GM12865 (cell line): Measurements from ENCODE around the gene NDUFA8.

ENCODE experiments used
- DNase-seq: peaks from one replicate; pipeline ENCODE4 v3.0.0; 2010; ENCODE audit warnings: low read depth
- H3K4me3 ChIP-seq: 2 replicates; pipeline ENCODE4 v1.5.1; 2011; ENCODE audit warnings: mild to moderate bottlenecking, low read depth, low read length, control low read depth
- TF ChIP-seq, protein P1 (sequence below): IDR thresholded peaks from 2 replicates; pipeline ENCODE4 v1.5.1; 2011; ENCODE audit warnings: low read length, control low read depth, low read depth, inconsistent platforms; ENCODE audit not compliant: insufficient read depth; ENCODE audit errors: missing control alignments

NDUFA8 gene

DNA sequence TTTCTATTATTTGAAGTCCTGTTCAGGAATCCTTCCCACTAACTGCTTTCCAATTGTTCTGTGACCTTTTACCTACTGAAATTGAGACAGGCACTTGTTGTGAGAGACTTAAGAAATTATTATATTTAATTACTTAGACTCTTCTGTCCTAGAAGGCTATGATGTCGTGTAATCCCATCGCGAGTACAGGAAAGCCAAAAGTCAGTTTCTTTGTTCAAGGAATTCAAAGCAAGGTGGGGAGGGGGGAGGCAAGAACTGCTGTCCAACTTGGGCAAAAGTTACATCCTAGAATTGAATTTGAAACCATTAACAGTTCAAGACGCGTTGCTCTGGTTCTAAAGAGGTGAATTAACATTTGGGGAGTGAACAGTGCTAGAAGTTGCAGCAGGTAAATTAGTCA, 17.9 kb downstream of the NDUFA8 start:
- TF ChIP-seq, protein P1, sequence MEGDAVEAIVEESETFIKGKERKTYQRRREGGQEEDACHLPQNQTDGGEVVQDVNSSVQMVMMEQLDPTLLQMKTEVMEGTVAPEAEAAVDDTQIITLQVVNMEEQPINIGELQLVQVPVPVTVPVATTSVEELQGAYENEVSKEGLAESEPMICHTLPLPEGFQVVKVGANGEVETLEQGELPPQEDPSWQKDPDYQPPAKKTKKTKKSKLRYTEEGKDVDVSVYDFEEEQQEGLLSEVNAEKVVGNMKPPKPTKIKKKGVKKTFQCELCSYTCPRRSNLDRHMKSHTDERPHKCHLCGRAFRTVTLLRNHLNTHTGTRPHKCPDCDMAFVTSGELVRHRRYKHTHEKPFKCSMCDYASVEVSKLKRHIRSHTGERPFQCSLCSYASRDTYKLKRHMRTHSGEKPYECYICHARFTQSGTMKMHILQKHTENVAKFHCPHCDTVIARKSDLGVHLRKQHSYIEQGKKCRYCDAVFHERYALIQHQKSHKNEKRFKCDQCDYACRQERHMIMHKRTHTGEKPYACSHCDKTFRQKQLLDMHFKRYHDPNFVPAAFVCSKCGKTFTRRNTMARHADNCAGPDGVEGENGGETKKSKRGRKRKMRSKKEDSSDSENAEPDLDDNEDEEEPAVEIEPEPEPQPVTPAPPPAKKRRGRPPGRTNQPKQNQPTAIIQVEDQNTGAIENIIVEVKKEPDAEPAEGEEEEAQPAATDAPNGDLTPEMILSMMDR: no peak
- H3K4me3 ChIP-seq: no peak overlapping the region

DNA sequence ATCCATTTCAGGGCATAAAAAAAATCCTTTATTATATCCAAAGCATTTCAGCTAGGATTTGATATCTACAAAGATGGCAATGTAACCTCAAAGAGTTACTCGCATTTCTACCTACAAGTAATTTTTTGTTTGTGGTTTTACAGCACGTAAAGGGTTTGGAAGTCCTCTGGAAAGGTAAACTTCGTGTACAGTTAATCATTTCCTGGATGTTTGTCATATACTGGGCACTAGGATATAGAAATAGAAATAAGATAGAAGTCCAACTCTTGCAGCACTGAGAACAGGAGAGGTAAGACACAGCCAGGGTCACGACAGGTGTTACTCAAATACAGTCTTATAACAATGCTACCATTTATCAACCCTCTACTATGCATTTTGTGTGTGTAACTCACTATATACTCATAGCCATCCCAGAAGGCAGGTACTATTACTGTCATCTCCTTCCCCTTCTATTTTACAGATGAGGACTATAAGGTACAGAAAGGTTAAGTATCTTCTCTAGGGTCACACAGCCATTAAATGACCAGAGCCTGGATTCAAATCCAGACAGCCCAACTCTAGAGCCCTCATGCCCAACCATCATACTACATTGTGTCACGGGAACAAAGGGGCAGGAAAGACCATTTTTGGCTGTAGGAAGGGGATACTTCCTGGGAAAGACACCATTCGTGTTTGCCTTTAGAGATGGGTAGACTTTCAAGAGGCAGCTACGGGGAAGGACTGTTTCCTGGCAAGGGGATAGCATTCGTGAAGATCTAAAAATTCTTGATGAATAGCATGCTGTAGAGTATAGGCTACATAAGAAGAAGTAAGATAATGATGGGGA, 19.0 kb downstream of the NDUFA8 start:
- TF ChIP-seq, protein P1: no peak
- no peak for DNase-seq
- no peak overlapping the region for H3K4me3 ChIP-seq

More for the DNA sequence above, 17.9 kb downstream of the NDUFA8 start:
- DNase-seq: no peak

DNA sequence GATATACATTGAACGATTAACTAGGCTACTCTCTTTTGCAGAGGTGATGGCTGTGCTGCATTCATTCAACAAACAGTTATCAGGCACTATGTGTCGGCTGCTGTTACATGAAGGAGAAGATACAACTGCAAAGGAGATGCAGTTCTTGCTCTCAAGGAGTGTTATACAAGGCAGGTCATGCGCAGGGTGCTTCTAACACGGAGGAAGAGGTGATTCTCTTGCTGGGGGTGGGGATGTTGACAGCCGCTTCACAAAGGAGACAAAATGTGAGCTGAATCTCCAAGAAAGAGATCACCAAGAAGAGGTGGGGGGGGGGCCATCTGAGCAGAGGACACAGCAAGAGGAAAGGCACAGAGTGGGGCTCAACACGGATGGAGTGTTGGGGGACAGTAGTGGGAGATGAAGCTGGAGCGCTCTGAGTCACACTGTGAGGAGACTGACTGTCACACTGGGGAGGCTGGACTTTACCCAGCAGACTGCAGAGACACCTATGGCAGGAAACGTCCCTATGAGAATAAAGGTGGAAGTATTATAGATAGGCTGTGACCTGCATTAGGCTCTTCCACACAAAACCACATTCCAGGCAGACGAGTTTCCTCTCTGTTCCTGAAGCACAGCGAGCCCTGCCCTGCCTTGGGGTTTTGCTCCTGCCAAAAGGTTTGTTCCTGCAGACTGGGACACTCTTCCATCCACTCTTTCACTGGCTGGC, 20.9 kb downstream of the NDUFA8 start:
- no peak for DNase-seq
- TF ChIP-seq, protein P1: no peak
- no peak overlapping the region for H3K4me3 ChIP-seq

DNA sequence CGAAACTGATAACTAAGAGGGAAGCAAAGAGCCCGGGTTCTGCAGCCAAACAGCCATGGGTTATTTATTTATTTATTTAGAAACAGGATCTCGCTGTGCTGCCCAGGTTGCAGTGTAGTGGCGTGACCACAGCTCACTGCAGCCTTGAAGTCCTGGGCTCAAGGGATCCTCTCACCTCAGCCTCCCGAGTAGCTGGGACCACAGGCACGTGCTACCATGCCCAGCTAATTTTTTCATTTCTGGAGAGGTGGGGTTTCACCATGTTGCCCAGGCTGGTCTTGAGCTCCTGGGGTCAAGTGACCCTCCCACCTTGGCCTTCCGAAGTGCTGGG, 24.1 kb downstream of the NDUFA8 start:
- TF ChIP-seq, protein P1: no peak

DNA sequence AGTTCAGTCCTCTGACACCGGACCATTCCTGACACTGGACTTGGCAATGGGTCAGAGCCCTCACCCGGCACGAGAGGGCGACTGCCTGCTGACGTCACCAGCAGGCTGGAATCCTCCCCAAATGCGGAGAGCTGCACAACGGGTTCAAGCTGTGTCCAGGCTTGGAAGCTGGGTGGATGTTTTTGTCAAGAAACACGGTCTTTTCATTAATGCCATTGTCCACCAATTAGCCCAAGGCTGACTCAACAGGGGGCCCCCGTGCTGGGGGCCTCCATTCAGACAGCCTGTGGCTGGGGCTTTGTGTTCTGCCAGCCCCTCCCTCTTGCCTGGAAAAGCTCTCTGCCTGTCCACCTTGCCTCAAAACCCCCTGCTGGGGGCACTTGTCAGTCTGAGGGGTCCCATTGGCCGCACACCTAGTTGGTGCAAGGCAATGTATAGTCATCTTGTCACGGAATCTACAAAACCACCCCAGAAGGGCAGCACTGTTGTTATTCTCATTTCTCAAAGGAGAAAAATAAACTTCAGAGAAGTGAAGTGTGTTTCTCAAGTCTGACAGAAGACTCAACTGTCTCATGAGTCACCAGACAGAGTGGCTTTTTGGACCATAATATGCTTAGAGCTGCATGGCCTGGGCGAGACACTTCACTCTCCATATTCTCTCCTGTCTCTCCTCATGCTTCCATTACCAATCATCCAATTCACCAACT, 24.6 kb downstream of the NDUFA8 start:
- TF ChIP-seq, protein P1: no peak
- no peak overlapping the region for H3K4me3 ChIP-seq
- DNase-seq: no peak

More for the DNA sequence above, 24.1 kb downstream of the NDUFA8 start:
- no peak overlapping the region for H3K4me3 ChIP-seq
- no peak for DNase-seq

DNA sequence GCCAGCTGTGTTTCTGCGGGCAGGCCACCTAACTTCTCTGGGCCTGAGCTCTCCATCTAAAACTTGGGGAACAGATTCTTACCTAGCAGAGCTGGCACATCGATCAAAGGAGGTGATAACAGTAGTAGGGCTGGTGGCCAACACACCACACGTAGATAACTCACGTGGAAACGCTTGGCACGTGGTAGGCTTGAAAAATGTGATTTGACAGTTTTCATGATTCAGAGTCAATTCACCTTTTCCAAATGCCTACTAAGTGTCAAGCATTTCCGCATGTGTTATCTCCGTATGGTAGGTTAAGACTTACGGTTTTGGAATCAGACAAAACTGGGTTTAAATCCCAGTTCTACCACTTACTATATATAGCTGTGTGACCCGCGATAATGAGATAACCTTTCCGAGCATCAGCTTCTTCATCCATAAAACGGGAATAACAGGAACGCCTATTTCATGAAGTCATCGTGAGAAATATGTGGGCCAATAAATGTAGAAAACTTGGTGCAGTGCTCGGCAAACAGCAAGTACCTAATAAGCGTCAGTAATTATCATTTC, 25.5 kb downstream of the NDUFA8 start:
- H3K4me3 ChIP-seq: no peak overlapping the region
- DNase-seq: no peak
- TF ChIP-seq, protein P1: no peak
